ENCODE results near the gene ADAMTS5. TPM values are rescaled to one million over a fixed set of nuclear protein-coding genes. Genes with fewer than 3 reads are reported as not detected.
A peak's percentile ranks its signal among the peaks of the same experiment; 100 is the strongest.

ADAMTS5 gene
- polyA plus RNA-seq, 5 donors, result 4.7 to 12.4 (median 9.9) TPM

- no peak for DNase-seq
Measured at GRCh38 chr21:26952374-26953066, 14.4 kb downstream of the ADAMTS5 start.

- DNase-seq, result no peak
Measured at GRCh38 chr21:26949830-26950229, 17.1 kb downstream of the ADAMTS5 start.

GRCh38 chr21:26948194-26948593 is 18.7 kb downstream of the ADAMTS5 start:
- no peak for DNase-seq

- no peak for DNase-seq
Measured at GRCh38 chr21:26946744-26947446, 20.0 kb downstream of the ADAMTS5 start.

- DNase-seq, result no peak
Measured at GRCh38 chr21:26945916-26946675, 20.8 kb downstream of the ADAMTS5 start.

GRCh38 chr21:26943921-26944320 is 23.0 kb downstream of the ADAMTS5 start:
- DNase-seq, result no peak

- no peak for DNase-seq
Measured at GRCh38 chr21:26941421-26941820, 25.5 kb downstream of the ADAMTS5 start.

- peak in 1 of 2 donors; percentile 26 for DNase-seq
Measured at GRCh38 chr21:26939601-26940111, 27.2 kb downstream of the ADAMTS5 start.

- no peak for DNase-seq
Measured at GRCh38 chr21:26936641-26937040, 30.2 kb downstream of the ADAMTS5 start.

GRCh38 chr21:26935977-26936376 is 30.9 kb downstream of the ADAMTS5 start:
- DNase-seq, result no peak

- DNase-seq, result no peak
Measured at GRCh38 chr21:26934383-26934782, 32.5 kb downstream of the ADAMTS5 start.

GRCh38 chr21:26933448-26933847 is 33.4 kb downstream of the ADAMTS5 start:
- DNase-seq, result no peak

- DNase-seq, result no peak
Measured at GRCh38 chr21:26925636-26926035, 41.3 kb downstream of the ADAMTS5 start.

- no peak for DNase-seq
Measured at GRCh38 chr21:26925122-26925521, 41.8 kb downstream of the ADAMTS5 start.

GRCh38 chr21:26923986-26924385 is 42.9 kb downstream of the ADAMTS5 start:
- no peak for DNase-seq

- DNase-seq, result no peak
Measured at GRCh38 chr21:26920055-26920454, 46.8 kb downstream of the ADAMTS5 start.

GRCh38 chr21:26918323-26919079 is 48.4 kb downstream of the ADAMTS5 start:
- DNase-seq, result no peak

GRCh38 chr21:26916799-26917198 is 50.1 kb downstream of the ADAMTS5 start:
- DNase-seq, result no peak

- DNase-seq, result no peak
Measured at GRCh38 chr21:26914557-26914956, 52.3 kb downstream of the ADAMTS5 start.

- DNase-seq, result no peak
Measured at GRCh38 chr21:26912466-26912865, 54.4 kb downstream of the ADAMTS5 start.

- DNase-seq, result no peak
Measured at GRCh38 chr21:26909972-26910371, 56.9 kb downstream of the ADAMTS5 start.

GRCh38 chr21:26900980-26901379 is 65.9 kb downstream of the ADAMTS5 start:
- no peak for DNase-seq

Measured in right lung (tissue), 5 donors.